Fibroblast of villous mesenchyme (primary cell): Measurements from ENCODE around the gene NDUFAF3. TPM values are rescaled to one million over a fixed set of nuclear protein-coding genes. Genes with fewer than 3 reads are reported as not detected.

Source experiments
- DNase-seq: peaks from one replicate; pipeline ENCODE4 v3.0.0-alpha.2; 2010; ENCODE audit warnings: low read depth
- H3K4me3 ChIP-seq: 2 replicates; pipeline ENCODE4 v1.5.1; 2011; ENCODE audit warnings: low read depth, mild to moderate bottlenecking, low read length
- CTCF ChIP-seq: IDR thresholded peaks from 2 replicates; pipeline ENCODE4 v1.5.1; 2012; ENCODE audit warnings: low read depth, mild to moderate bottlenecking, low read length; ENCODE audit not compliant: insufficient read depth
- total RNA-seq: library from RNA; depleted of rRNA; stranded (reverse); fragments of >200 nt; gene quantifications from 2 replicates; pipeline ENCODE4 v1.2.3, GENCODE V29; 2012

Gene NDUFAF3
- total RNA-seq, 1 donor = 39.3 TPM

- no peak for TF ChIP-seq CTCF
- H3K4me3 ChIP-seq = peak overlapping the region; percentile 91
- DNase-seq = peak; percentile 16
Observed at GRCh38 chr3:49020330-49021212, 1.4 kb upstream of the NDUFAF3 start.

- no peak for TF ChIP-seq CTCF
- peak; percentile 98 for DNase-seq
- peak overlapping the region; percentile 91 for H3K4me3 ChIP-seq
Observed at GRCh38 chr3:49021213-49021812, 608 bp upstream of the NDUFAF3 start.

GRCh38 chr3:49022688-49023171 is 809 bp downstream of the NDUFAF3 start:
- no peak for TF ChIP-seq CTCF
- no peak for DNase-seq
- peak overlapping the region; percentile 91 for H3K4me3 ChIP-seq

- DNase-seq = no peak
- no peak for TF ChIP-seq CTCF
- H3K4me3 ChIP-seq = no peak overlapping the region
Observed at GRCh38 chr3:49023775-49024174, 1.9 kb downstream of the NDUFAF3 start.

GRCh38 chr3:49024449-49024848 is 2.5 kb downstream of the NDUFAF3 start:
- no peak for TF ChIP-seq CTCF
- DNase-seq = no peak
- no peak overlapping the region for H3K4me3 ChIP-seq

GRCh38 chr3:49025005-49025792 is 3.3 kb downstream of the NDUFAF3 start:
- no peak for DNase-seq
- TF ChIP-seq CTCF = no peak
- H3K4me3 ChIP-seq = no peak overlapping the region
